DOHH2 (cell line): ENCODE data around the gene UBTD2.

ENCODE experiments used
- H3F3A ChIP-seq: fragments of 200-600 bp; sonication (generic), shearing (Covaris generic); 2 replicates; pipeline ENCODE4 v1.6.0; 2016; ENCODE audit warnings: antibody characterized with exemption, mild to moderate bottlenecking; ENCODE audit not compliant: control insufficient read depth, insufficient read depth
- H3K27ac ChIP-seq: fragments of 200-600 bp; sonication (generic); 2 replicates; pipeline ENCODE4 v1.5.1; 2014; ENCODE audit warnings: low read depth, mild to moderate bottlenecking, low read length, moderate library complexity
- H3K27me3 ChIP-seq: fragments of 200-600 bp; sonication (generic); 2 replicates; pipeline ENCODE4 v1.6.1; 2014; ENCODE audit warnings: mild to moderate bottlenecking, low read length, mixed read lengths; ENCODE audit not compliant: control insufficient read depth
- H3K36me3 ChIP-seq: fragments of 200-600 bp; sonication (generic); 2 replicates; pipeline ENCODE4 v1.6.1; 2014; ENCODE audit warnings: mild to moderate bottlenecking, low read length, moderate library complexity, mixed read lengths; ENCODE audit not compliant: control insufficient read depth
- H3K4me1 ChIP-seq: fragments of 200-600 bp; sonication (generic); 2 replicates; pipeline ENCODE4 v1.6.1; 2014; ENCODE audit warnings: mild to moderate bottlenecking, low read length, mixed read lengths; ENCODE audit not compliant: control insufficient read depth
- H3K4me2 ChIP-seq: fragments of 200-600 bp; sonication (generic); 2 replicates; pipeline ENCODE4 v1.6.0; 2014; ENCODE audit warnings: mild to moderate bottlenecking, low read length, moderate library complexity
- H3K4me3 ChIP-seq: fragments of 200-600 bp; sonication (generic); 2 replicates; pipeline ENCODE4 v1.5.1; 2014; ENCODE audit warnings: mild to moderate bottlenecking, low read length, mixed read lengths
- H3K79me2 ChIP-seq: fragments of 200-600 bp; sonication (generic); 2 replicates; pipeline ENCODE4 v1.6.1; 2014; ENCODE audit warnings: mild to moderate bottlenecking, low read length, mixed read lengths; ENCODE audit not compliant: control insufficient read depth
- H3K9me2 ChIP-seq: fragments of 200-600 bp; sonication (generic); replicated peaks from 2 replicates; pipeline ENCODE4 v1.6.1; 2014; ENCODE audit warnings: mild to moderate bottlenecking, low read length, mixed read lengths; ENCODE audit not compliant: control insufficient read depth
- H3K9me3 ChIP-seq: fragments of 200-600 bp; sonication (generic); 2 replicates; pipeline ENCODE4 v1.6.1; 2014; ENCODE audit warnings: antibody characterized with exemption, low read length, mixed read lengths; ENCODE audit not compliant: control insufficient read depth, insufficient read depth
- H4K20me1 ChIP-seq: fragments of 200-600 bp; sonication (generic); 2 replicates; pipeline ENCODE4 v1.6.0; 2014; ENCODE audit warnings: low read depth, mild to moderate bottlenecking, antibody characterized with exemption, low read length, moderate library complexity; ENCODE audit not compliant: control insufficient read depth, insufficient read depth
- EZH2phosphoT487 ChIP-seq: fragments of 200-600 bp; sonication (generic); IDR thresholded peaks from 2 replicates; pipeline ENCODE4 v1.6.1; 2017; ENCODE audit warnings: borderline replicate concordance, mild to moderate bottlenecking, antibody characterized with exemption, low read length, moderate library complexity, mixed read lengths
- TF ChIP-seq, protein P1 (sequence below): fragments of 200-600 bp; sonication (generic); IDR thresholded peaks from one replicate; pipeline ENCODE4 v1.5.1; 2014; ENCODE audit warnings: antibody characterized with exemption, mild to moderate bottlenecking, low read depth, low read length; ENCODE audit not compliant: poor library complexity, severe bottlenecking

The UBTD2 gene

DNA sequence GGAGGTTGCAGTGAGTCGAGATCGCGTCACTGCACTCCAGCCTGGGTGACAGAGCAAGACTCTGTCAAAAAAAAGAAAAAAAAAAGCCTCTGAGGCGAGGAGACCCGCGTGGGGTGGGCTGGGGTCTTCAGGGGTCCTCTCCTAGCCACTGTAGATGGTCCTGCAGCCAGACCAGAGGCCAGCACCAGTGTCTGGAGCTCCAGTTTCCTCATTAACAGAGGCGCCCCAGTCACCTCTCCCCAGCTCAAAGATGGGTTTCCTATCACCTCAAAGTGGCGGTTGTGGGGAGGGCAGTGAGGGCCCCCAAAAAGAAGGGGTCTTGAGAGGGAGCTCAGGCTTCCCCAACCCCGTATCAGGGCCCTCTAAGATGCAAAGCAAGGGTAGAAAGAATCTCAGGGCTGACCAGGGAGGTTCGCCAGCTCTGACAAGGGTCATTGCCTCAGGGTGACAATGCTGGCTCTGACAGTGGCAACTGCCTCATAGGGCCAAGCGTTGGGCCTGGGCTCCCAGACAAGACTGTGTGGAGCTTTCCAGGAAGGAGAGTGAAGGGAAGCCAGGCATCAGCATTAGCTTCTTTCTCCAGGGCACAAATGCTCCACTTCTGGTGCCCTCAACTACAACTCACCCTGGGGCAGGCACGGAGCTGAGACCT is 110.5 kb downstream of the UBTD2 start:
- TF ChIP-seq, protein P1, sequence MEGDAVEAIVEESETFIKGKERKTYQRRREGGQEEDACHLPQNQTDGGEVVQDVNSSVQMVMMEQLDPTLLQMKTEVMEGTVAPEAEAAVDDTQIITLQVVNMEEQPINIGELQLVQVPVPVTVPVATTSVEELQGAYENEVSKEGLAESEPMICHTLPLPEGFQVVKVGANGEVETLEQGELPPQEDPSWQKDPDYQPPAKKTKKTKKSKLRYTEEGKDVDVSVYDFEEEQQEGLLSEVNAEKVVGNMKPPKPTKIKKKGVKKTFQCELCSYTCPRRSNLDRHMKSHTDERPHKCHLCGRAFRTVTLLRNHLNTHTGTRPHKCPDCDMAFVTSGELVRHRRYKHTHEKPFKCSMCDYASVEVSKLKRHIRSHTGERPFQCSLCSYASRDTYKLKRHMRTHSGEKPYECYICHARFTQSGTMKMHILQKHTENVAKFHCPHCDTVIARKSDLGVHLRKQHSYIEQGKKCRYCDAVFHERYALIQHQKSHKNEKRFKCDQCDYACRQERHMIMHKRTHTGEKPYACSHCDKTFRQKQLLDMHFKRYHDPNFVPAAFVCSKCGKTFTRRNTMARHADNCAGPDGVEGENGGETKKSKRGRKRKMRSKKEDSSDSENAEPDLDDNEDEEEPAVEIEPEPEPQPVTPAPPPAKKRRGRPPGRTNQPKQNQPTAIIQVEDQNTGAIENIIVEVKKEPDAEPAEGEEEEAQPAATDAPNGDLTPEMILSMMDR, result no peak
- TF ChIP-seq EZH2phosphoT487, result no peak
- Histone ChIP-seq H3K4me2 (no peak overlapping the region), H3F3A (peaks cover 10% of the 10 kb centered on the region), H3K27me3 (no peaks in the 10 kb centered on the region), H3K4me1 (peaks cover 41% of the 10 kb centered on the region), H4K20me1 (no peaks in the 10 kb centered on the region), H3K79me2 (peaks cover 65% of the 10 kb centered on the region), H3K36me3 (peaks cover 9% of the 10 kb centered on the region), H3K27ac (no peak overlapping the region), H3K9me2 (no peaks in the 10 kb centered on the region), H3K9me3 (no peaks in the 10 kb centered on the region), H3K4me3 (no peak overlapping the region)

DNA sequence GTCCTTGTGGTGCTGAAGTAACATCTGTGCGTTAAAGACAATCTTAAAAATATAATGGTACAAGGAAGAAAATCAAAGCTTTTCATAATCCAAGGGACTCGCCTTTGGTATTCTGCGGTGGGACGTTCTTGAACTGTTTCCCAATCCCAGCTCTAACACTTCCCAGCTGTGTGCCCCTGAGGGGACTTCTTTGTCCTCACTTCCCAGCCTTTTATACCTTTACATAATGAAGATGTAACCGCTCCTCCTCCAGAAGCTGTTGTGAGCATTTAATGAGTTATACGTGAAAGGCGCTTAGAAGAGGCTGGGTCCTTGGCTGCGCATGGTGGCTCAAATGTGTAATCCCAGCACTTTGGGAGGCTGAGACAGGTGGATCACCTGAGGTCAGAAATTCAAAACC is 112.4 kb downstream of the UBTD2 start:
- H3K4me1 ChIP-seq, result peaks cover 28% of the 10 kb centered on the region
- H3K9me3 ChIP-seq, result no peaks in the 10 kb centered on the region
- no peaks in the 10 kb centered on the region for H4K20me1 ChIP-seq
- H3K36me3 ChIP-seq, result peaks cover 6% of the 10 kb centered on the region
- H3K9me2 ChIP-seq, result no peaks in the 10 kb centered on the region
- H3K4me3 ChIP-seq, result no peak overlapping the region
- H3K27ac ChIP-seq, result no peak overlapping the region
- H3F3A ChIP-seq, result peaks cover under 1% of the 10 kb centered on the region; the same call in 1 of the 2 replicates
- TF ChIP-seq EZH2phosphoT487, result no peak
- TF ChIP-seq, protein P1, result no peak
- H3K27me3 ChIP-seq, result no peaks in the 10 kb centered on the region
- H3K4me2 ChIP-seq, result no peak overlapping the region
- H3K79me2 ChIP-seq, result peaks cover 49% of the 10 kb centered on the region

DNA sequence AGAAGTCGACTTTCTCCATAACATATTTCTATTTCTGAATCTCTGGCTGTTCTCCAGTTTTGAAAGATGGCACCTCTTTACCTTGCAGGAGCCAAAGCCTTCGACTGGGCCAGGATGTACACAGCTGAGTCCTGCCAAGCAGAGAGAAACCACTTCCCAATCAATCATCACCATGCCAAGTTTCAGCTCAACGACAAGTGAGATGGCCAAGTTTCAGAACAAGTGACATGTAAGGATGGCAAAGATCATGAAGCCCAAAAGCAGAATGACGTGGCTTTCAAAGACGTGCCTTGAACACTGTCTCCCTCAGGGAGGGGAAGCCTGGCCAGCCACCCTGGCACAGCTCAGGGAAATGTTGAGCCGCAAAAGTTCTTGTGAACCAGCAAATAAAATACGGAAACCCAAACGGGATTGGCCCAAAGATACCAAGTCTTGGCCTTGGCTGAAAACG is 113.3 kb downstream of the UBTD2 start:
- Histone ChIP-seq H3K79me2 (peaks cover 42% of the 10 kb centered on the region), H3K27me3 (no peaks in the 10 kb centered on the region), H3K4me1 (peaks cover 20% of the 10 kb centered on the region), H3K9me3 (no peaks in the 10 kb centered on the region), H3K4me3 (no peak overlapping the region), H3K9me2 (no peaks in the 10 kb centered on the region), H3F3A (no peaks in the 10 kb centered on the region), H3K36me3 (peaks cover 6% of the 10 kb centered on the region), H3K4me2 (no peak overlapping the region), H3K27ac (no peak overlapping the region), H4K20me1 (no peaks in the 10 kb centered on the region)
- TF ChIP-seq, protein P1, result no peak
